Stimulated activated naive CD4-positive, alpha-beta T cell treated with Interleukin-2 at 50 U/mL for 16 hours (primary cell): ENCODE data around the gene GH2.

ENCODE experiments used
- DNase-seq: peaks from one replicate; lab custom pipeline; 2025; lab: John Stamatoyannopoulos, UW

The GH2 gene

GRCh38 chr17:63841350-63842172 is 40.2 kb downstream of the GH2 start:
- DNase-seq: no peak

- DNase-seq: no peak
Measured at GRCh38 chr17:63840591-63841349, 41.0 kb downstream of the GH2 start.

- DNase-seq: no peak
Measured at GRCh38 chr17:63838631-63839171, 43.0 kb downstream of the GH2 start.

GRCh38 chr17:63837962-63838600 is 43.7 kb downstream of the GH2 start:
- no peak for DNase-seq

DNA sequence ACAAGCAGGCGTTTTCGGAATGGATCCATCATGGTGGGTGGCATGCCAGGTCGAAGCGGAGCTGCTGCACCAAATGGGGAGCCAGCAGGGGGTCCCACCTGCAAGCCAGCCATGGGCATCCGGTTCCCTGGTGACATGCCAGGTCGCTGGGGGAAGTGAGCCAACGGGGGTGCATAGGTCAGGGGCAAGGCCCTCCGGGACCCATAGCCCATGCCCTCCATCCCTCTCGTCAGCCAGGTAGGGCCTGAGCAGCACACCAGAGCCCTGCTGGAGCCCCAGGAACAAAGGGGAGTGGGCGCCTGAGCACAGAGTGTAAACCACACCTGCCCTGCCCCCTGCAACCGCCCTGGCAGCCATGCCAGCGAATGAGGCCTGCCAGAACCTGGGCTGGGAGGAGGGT is 44.3 kb downstream of the GH2 start:
- DNase-seq: no peak

- DNase-seq: no peak
Measured at GRCh38 chr17:63836811-63837210, 44.9 kb downstream of the GH2 start.

GRCh38 chr17:63835167-63835720 is 46.5 kb downstream of the GH2 start:
- DNase-seq: no peak

- DNase-seq: peak; percentile 66
Measured at GRCh38 chr17:63834431-63835166, 47.1 kb downstream of the GH2 start.

DNA sequence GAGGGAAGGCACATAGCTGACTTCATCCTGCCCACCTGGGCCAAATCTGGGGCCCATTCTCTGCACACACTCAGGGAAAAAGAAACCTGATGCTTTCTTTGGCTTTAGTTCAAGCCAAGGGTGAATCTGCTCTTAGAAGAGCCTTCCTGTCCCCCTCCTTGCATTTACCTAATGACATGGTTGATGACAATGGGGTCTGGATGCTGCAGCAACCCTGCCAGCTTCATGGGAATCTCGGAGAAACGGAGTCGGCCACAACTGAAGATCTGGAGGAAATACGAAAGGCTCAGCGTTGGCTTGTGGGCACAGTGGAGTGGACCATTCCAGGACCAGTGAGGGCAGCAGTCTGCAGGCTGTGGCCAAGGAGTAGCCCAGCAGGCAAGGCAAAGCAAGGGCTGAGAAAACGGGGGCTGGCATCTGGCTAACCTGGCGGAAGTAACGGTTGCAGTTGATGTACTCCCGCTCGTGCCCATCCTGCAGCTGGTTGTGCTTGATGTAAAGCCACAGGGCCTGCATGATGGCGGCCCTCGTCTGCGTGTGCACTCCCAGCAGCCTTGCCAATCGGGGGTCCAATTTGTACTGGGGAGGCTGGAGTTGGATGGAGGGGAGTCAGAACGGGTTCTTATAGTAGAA is 47.9 kb downstream of the GH2 start:
- no peak for DNase-seq

DNA sequence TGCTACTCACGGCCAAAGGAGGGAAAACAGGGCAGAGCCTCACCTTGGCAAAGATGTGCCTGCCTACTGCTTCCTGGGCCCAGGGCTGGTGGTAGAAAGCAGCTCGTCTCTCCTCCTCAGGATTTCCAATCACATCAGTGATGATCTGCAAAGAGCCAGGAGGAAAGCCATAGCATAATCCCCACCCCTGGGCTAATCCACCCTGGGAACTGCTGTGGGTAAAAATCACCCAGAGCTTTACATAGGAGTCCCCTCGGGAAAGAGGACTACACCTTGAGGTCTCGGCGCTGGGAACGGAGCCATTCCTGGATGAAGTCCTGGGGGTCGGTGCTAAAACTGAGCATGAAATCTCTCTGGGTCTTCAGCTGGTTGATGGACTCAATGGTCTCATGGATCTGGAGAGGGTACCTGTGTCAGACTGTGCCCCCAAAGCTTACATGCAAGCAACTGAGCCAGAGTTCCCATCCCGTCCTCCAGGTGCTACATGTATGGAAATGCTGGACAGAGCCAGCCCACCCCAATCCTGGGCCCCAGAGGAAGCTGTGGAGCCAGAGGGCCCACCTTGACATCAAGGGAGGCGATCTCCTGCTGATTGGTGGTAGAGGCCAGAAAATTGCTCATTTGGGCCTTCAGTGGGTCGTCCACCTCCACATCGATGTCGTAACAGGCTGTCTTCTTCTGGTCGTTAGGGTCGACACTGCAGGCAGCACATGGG is 48.6 kb downstream of the GH2 start:
- no peak for DNase-seq

- DNase-seq: no peak
Measured at GRCh38 chr17:63832455-63832854, 49.3 kb downstream of the GH2 start.

DNA sequence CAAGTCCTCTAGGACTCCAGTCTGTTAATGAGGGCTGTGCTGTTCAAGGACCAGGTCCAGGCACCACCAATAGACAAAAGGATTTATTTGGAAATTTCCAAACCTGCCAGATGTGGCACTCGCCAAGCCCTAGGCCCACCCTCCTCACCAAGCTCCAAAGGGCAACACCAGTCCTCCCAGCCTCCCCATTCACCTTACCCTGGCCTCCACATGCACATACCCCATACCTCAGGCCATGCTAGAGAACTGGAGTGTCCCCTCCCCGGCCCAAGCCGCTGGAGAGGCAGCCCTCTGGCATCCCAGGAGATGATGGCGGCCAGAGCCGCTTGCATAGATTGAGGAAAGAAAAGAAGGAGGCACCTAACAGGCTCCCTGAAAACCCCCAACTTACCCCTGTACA is 49.7 kb downstream of the GH2 start:
- DNase-seq: no peak

DNA sequence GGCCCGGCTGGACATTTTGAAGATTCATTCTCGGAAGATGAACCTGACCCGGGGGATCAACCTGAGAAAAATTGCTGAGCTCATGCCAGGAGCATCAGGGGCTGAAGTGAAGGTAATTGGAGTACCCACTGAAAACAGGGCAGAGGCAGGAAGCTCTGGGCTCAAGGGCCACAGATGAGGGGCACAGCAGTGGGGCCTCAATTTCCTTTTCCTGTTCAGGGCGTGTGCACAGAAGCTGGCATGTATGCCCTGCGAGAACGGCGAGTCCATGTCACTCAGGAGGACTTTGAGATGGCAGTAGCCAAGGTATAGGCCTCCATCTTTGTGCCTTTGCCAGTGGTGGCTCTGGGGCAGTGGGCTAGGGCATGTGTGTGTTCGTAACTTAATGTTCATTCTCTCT is 50.2 kb downstream of the GH2 start:
- DNase-seq: no peak

DNA sequence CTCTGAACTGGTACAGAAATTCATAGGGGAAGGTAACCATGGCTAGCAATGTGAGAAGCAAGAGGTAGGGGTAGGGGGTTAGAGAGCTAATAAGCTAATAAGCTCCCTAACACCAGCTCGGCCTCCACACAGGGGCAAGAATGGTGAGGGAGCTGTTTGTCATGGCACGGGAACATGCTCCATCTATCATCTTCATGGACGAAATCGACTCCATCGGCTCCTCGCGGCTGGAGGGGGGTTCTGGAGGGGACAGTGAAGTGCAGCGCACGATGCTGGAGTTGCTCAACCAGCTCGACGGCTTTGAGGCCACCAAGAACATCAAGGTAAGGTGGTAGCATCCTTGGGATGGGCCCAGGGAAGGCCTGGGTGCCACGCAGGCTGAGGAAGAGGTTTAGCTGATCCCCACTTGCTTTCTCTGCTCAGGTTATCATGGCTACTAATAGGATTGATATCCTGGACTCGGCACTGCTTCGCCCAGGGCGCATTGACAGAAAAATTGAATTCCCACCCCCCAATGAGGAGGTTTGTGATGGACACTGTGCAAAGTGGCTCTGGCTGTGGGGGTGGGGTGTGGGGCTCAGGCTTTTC is 50.7 kb downstream of the GH2 start:
- DNase-seq: no peak

GRCh38 chr17:63830278-63830677 is 51.5 kb downstream of the GH2 start:
- DNase-seq: no peak
